HepG2 (cell line): ENCODE data around the gene GLTPD2. TPM values are rescaled to one million over a fixed set of nuclear protein-coding genes. Genes with fewer than 3 reads are reported as not detected.

Experiments
- ATF1 ChIP-seq: IDR thresholded peaks from 2 replicates; pipeline ENCODE4 v1.6.1; 2016; ENCODE audit warnings: mild to moderate bottlenecking, control low read depth
- FOXO4 ChIP-seq: sonication (generic); formaldehyde crosslinking; conservative IDR thresholded peaks from 2 replicates; pipeline ENCODE4 v1.8.1; 2023; ENCODE audit warnings: missing genetic modification reagents
- JUN ChIP-seq: sonication (generic); formaldehyde crosslinking; IDR thresholded peaks from 2 replicates; pipeline ENCODE4 v1.4.0; 2020; ENCODE audit warnings: mild to moderate bottlenecking, missing genetic modification reagents
- LCORL ChIP-seq, 2 experiments: fragments of 450-650 bp in 1 of 2; sonication (generic) in 1 of 2; formaldehyde crosslinking in 1 of 2; IDR thresholded peaks; 2 replicates each; pipeline versions ENCODE4 v1.5.0 to v1.6.1; 2017 to 2020; ENCODE audit warnings: antibody characterized with exemption in 1 of 2, missing genetic modification reagents in 1 of 2
- NR2C2 ChIP-seq: sonication (generic); formaldehyde crosslinking; IDR thresholded peaks from 2 replicates; pipeline ENCODE4 v1.4.0; 2020; ENCODE audit warnings: missing genetic modification reagents, mild to moderate bottlenecking, moderate library complexity, borderline replicate concordance
- POGZ ChIP-seq: sonication (generic); formaldehyde crosslinking; IDR thresholded peaks from 2 replicates; pipeline ENCODE4 v1.4.0; 2020; ENCODE audit warnings: mild to moderate bottlenecking, missing genetic modification reagents
- RNF2 ChIP-seq: fragments of 450-650 bp; conservative IDR thresholded peaks from 2 replicates; pipeline ENCODE4 v1.6.1; 2016; ENCODE audit warnings: low read depth
- SMAD3 ChIP-seq: sonication (generic); formaldehyde crosslinking; IDR thresholded peaks from 2 replicates; pipeline ENCODE4 v1.4.0; 2020; ENCODE audit warnings: missing genetic modification reagents
- SMARCC2 ChIP-seq: fragments of 450-650 bp; IDR thresholded peaks from 2 replicates; pipeline ENCODE4 v1.6.1; 2017; ENCODE audit warnings: antibody characterized with exemption, mild to moderate bottlenecking
- SNRNP70 ChIP-seq: fragments of 200-400 bp; formaldehyde crosslinking; IDR thresholded peaks from 2 replicates; pipeline ENCODE4 v1.6.1; 2017; ENCODE audit warnings: mild to moderate bottlenecking, low read depth, low read length, moderate library complexity
- SP2 ChIP-seq: sonication (generic); formaldehyde crosslinking; IDR thresholded peaks from 2 replicates; pipeline ENCODE4 v1.5.1; 2020; ENCODE audit warnings: mild to moderate bottlenecking, missing genetic modification reagents
- SRF ChIP-seq: IDR thresholded peaks from 2 replicates; pipeline ENCODE4 v1.6.1; 2011; ENCODE audit warnings: mild to moderate bottlenecking, low read depth, low read length, moderate library complexity
- TBX3 ChIP-seq: fragments of 450-650 bp; IDR thresholded peaks from 2 replicates; pipeline ENCODE4 v1.6.1; 2017; ENCODE audit warnings: antibody characterized with exemption, mild to moderate bottlenecking, inconsistent platforms, borderline replicate concordance
- U2AF1 ChIP-seq: fragments of 200-400 bp; formaldehyde crosslinking; optimal IDR thresholded peaks from 2 replicates; pipeline ENCODE3; 2017; ENCODE audit warnings: mild to moderate bottlenecking, low read depth, low read length
- ZBTB37 ChIP-seq: sonication (generic); formaldehyde crosslinking; IDR thresholded peaks from 2 replicates; pipeline ENCODE4 v1.4.0; 2020; ENCODE audit warnings: mild to moderate bottlenecking, missing genetic modification reagents
- ZFP36 ChIP-seq: fragments of 150-350 bp; IDR thresholded peaks from 2 replicates; pipeline ENCODE4 v1.6.1; 2018; ENCODE audit warnings: borderline replicate concordance, low read length, low read depth; ENCODE audit not compliant: partially characterized antibody
- ZFP41 ChIP-seq: sonication (generic); formaldehyde crosslinking; IDR thresholded peaks from 2 replicates; pipeline ENCODE4 v1.4.0; 2020; ENCODE audit warnings: mild to moderate bottlenecking, missing genetic modification reagents, borderline replicate concordance
- ZNF333 ChIP-seq: sonication (generic); formaldehyde crosslinking; IDR thresholded peaks from 2 replicates; pipeline ENCODE4 v1.4.0; 2020; ENCODE audit warnings: mild to moderate bottlenecking, missing genetic modification reagents, borderline replicate concordance
- ZSCAN12 ChIP-seq: sonication (generic); formaldehyde crosslinking; IDR thresholded peaks from 2 replicates; pipeline ENCODE4 v1.9.0; 2021; ENCODE audit warnings: mild to moderate bottlenecking, missing genetic modification reagents
- polyA plus RNA-seq, 8 experiments: library from polyadenylated mRNA; depleted of rRNA in 3 of 8; stranded (reverse) in 7 of 8; unstranded in 1 of 8; fragments of >200 nt; fragmentation: Illumina TruSeq in 4 of 8; extraction: Trizol in 4 of 8; gene quantifications; 2 replicates each; pipeline versions ENCODE4 v1.2.1 to v1.2.3, GENCODE V29; 2011 to 2016; ENCODE audit warnings: low read depth in 4 of 8, missing spikeins in 1 of 8, mixed read lengths in 1 of 8; ENCODE audit not compliant: insufficient read depth in 1 of 8
- total RNA-seq, 5 experiments: library from RNA; depleted of rRNA; stranded (reverse); fragments of >200 nt; fragmentation: Illumina TruSeq; extraction: Trizol; gene quantifications; 2 replicates each; pipeline ENCODE4 v1.2.3, GENCODE V29; 2016; ENCODE audit warnings: low read depth in 1 of 5
- TF ChIP-seq, protein P1 (sequence below): sonication (generic); formaldehyde crosslinking; IDR thresholded peaks from 2 replicates; pipeline ENCODE4 v1.4.0; 2020; ENCODE audit warnings: mild to moderate bottlenecking, missing genetic modification reagents, borderline replicate concordance
- TF ChIP-seq, protein P2 (sequence below): sonication (generic); formaldehyde crosslinking; IDR thresholded peaks from 2 replicates; pipeline ENCODE4 v1.8.1; 2023; ENCODE audit warnings: missing genetic modification reagents, inconsistent platforms, borderline replicate concordance

The GLTPD2 gene
- total and polyA plus RNA-seq, 2 of the 13 experiments (the other 11 are each of a cell fraction or from before 2014, with no cell fraction given): 7.5 to 12.9 TPM

GRCh38 chr17:4833178-4833940, 44.6 kb downstream of the GLTPD2 start, which contains the start of gene MINK1 (continued):
- TF ChIP-seq ZBTB37 (CRISPR knock-in tag): no peak
- TF ChIP-seq RNF2: no peak
- TF ChIP-seq ZFP41 (CRISPR knock-in tag): 0 out of 2 replicates have a peak, but pooled peaks have one; percentile 38
- no peak for TF ChIP-seq POGZ
- TF ChIP-seq FOXO4 (CRISPR knock-in tag): no peak
- no peak for TF ChIP-seq ZFP36
- no peak for TF ChIP-seq SMARCC2
- TF ChIP-seq, protein P1, sequence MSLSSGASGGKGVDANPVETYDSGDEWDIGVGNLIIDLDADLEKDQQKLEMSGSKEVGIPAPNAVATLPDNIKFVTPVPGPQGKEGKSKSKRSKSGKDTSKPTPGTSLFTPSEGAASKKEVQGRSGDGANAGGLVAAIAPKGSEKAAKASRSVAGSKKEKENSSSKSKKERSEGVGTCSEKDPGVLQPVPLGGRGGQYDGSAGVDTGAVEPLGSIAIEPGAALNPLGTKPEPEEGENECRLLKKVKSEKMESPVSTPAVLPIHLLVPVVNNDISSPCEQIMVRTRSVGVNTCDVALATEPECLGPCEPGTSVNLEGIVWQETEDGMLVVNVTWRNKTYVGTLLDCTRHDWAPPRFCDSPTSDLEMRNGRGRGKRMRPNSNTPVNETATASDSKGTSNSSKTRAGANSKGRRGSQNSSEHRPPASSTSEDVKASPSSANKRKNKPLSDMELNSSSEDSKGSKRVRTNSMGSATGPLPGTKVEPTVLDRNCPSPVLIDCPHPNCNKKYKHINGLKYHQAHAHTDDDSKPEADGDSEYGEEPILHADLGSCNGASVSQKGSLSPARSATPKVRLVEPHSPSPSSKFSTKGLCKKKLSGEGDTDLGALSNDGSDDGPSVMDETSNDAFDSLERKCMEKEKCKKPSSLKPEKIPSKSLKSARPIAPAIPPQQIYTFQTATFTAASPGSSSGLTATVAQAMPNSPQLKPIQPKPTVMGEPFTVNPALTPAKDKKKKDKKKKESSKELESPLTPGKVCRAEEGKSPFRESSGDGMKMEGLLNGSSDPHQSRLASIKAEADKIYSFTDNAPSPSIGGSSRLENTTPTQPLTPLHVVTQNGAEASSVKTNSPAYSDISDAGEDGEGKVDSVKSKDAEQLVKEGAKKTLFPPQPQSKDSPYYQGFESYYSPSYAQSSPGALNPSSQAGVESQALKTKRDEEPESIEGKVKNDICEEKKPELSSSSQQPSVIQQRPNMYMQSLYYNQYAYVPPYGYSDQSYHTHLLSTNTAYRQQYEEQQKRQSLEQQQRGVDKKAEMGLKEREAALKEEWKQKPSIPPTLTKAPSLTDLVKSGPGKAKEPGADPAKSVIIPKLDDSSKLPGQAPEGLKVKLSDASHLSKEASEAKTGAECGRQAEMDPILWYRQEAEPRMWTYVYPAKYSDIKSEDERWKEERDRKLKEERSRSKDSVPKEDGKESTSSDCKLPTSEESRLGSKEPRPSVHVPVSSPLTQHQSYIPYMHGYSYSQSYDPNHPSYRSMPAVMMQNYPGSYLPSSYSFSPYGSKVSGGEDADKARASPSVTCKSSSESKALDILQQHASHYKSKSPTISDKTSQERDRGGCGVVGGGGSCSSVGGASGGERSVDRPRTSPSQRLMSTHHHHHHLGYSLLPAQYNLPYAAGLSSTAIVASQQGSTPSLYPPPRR (CRISPR knock-in tag): peak; percentile 14; the same call in 1 of the 2 replicates
- no peak for TF ChIP-seq SMAD3
- no peak for TF ChIP-seq TBX3
- no peak for TF ChIP-seq LCORL (IDR thresholded peaks at IDR 0.05)
- TF ChIP-seq LCORL (CRISPR knock-in tag; IDR thresholded peaks at IDR 0.05): no peak; the same call in 1 of the 2 replicates
- TF ChIP-seq SP2 (CRISPR knock-in tag): no peak
- no peak; the same call in 1 of the 2 replicates for TF ChIP-seq ZSCAN12 (CRISPR knock-in tag)
- TF ChIP-seq U2AF1: no peak
- TF ChIP-seq ZNF333 (CRISPR knock-in tag): no peak
- TF ChIP-seq, protein P2, sequence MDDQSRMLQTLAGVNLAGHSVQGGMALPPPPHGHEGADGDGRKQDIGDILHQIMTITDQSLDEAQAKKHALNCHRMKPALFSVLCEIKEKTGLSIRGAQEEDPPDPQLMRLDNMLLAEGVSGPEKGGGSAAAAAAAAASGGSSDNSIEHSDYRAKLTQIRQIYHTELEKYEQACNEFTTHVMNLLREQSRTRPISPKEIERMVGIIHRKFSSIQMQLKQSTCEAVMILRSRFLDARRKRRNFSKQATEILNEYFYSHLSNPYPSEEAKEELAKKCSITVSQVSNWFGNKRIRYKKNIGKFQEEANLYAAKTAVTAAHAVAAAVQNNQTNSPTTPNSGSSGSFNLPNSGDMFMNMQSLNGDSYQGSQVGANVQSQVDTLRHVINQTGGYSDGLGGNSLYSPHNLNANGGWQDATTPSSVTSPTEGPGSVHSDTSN: no peak
- peak; percentile 45; the same call in 1 of the 2 replicates for TF ChIP-seq NR2C2
- TF ChIP-seq SNRNP70: no peak
- TF ChIP-seq SRF: no peak
- TF ChIP-seq ATF1 (CRISPR knock-in tag): no peak
- TF ChIP-seq JUN (CRISPR knock-in tag): no peak
